HEK293 (cell line): ENCODE measurements around the gene TOMM40.

ENCODE experiments used
- BCL6B ChIP-seq: fragments of 450-650 bp; formaldehyde crosslinking; IDR thresholded peaks from 2 replicates; pipeline ENCODE4 v1.5.1; 2017; ENCODE audit warnings: missing biosample characterization, missing genetic modification characterization
- GLIS1 ChIP-seq: fragments of 450-650 bp; formaldehyde crosslinking; IDR thresholded peaks from 2 replicates; pipeline ENCODE4 v1.5.1; 2016; ENCODE audit warnings: missing biosample characterization, missing genetic modification characterization
- GLIS2 ChIP-seq: fragments of 450-650 bp; formaldehyde crosslinking; IDR thresholded peaks from 2 replicates; pipeline ENCODE4 v1.5.1; 2016; ENCODE audit warnings: missing biosample characterization, missing genetic modification characterization
- KLF10 ChIP-seq: fragments of 450-650 bp; IDR thresholded peaks from 2 replicates; pipeline ENCODE4 v1.5.1; 2018; ENCODE audit warnings: missing biosample characterization, mild to moderate bottlenecking, missing genetic modification characterization
- MZF1 ChIP-seq: fragments of 450-650 bp; formaldehyde crosslinking; IDR thresholded peaks from 2 replicates; pipeline ENCODE4 v1.5.1; 2017; ENCODE audit warnings: missing biosample characterization, missing genetic modification characterization, borderline replicate concordance
- PRDM2 ChIP-seq: fragments of 450-650 bp; formaldehyde crosslinking; IDR thresholded peaks from 2 replicates; pipeline ENCODE4 v1.5.1; 2016; ENCODE audit warnings: missing biosample characterization, missing genetic modification characterization, borderline replicate concordance
- SCRT1 ChIP-seq: fragments of 450-650 bp; formaldehyde crosslinking; IDR thresholded peaks from 2 replicates; pipeline ENCODE4 v1.5.1; 2016; ENCODE audit warnings: missing biosample characterization, missing genetic modification characterization, borderline replicate concordance
- SETDB1 ChIP-seq: IDR thresholded peaks from one replicate; pipeline ENCODE4 v1.6.1; 2017; ENCODE audit warnings: mild to moderate bottlenecking, low read length, moderate library complexity, mixed read lengths; ENCODE audit not compliant: insufficient read length
- TCF7L2 ChIP-seq: IDR thresholded peaks from 2 replicates; pipeline ENCODE4 v1.6.1; 2011; ENCODE audit warnings: low read depth, mild to moderate bottlenecking, inconsistent platforms, low read length, moderate library complexity, borderline replicate concordance
- YY1 ChIP-seq: fragments of 450-650 bp; formaldehyde crosslinking; IDR thresholded peaks from 2 replicates; pipeline ENCODE4 v1.5.1; 2018; ENCODE audit warnings: missing biosample characterization, missing genetic modification characterization
- ZBTB17 ChIP-seq: fragments of 450-650 bp; formaldehyde crosslinking; IDR thresholded peaks from 2 replicates; pipeline ENCODE4 v1.5.1; 2016; ENCODE audit warnings: missing biosample characterization, missing genetic modification characterization
- ZBTB26 ChIP-seq: fragments of 450-650 bp; formaldehyde crosslinking; optimal IDR thresholded peaks from 2 replicates; pipeline ENCODE3; 2016; ENCODE audit warnings: missing biosample characterization, mild to moderate bottlenecking, missing genetic modification characterization
- ZBTB7A ChIP-seq: fragments of 450-650 bp; formaldehyde crosslinking; IDR thresholded peaks from 2 replicates; pipeline ENCODE4 v1.5.1; 2016; ENCODE audit warnings: low read depth, missing biosample characterization, missing genetic modification characterization
- ZNF133 ChIP-seq: fragments of 450-650 bp; formaldehyde crosslinking; IDR thresholded peaks from 2 replicates; pipeline ENCODE4 v1.5.1; 2016; ENCODE audit warnings: missing biosample characterization, missing genetic modification characterization
- ZNF175 ChIP-seq: fragments of 450-650 bp; formaldehyde crosslinking; IDR thresholded peaks from 2 replicates; pipeline ENCODE4 v1.5.1; 2016; ENCODE audit warnings: missing biosample characterization, missing genetic modification characterization
- ZNF19 ChIP-seq: fragments of 450-650 bp; formaldehyde crosslinking; IDR thresholded peaks from 2 replicates; pipeline ENCODE4; 2016; ENCODE audit warnings: missing biosample characterization, missing genetic modification characterization, low read depth
- ZNF274 ChIP-seq, 2 experiments: fragments of 200-500 bp in 1 of 2; fragments of 450-650 bp in 1 of 2; sonication (Bioruptor generic) in 1 of 2; formaldehyde crosslinking in 1 of 2; IDR thresholded peaks; 2 replicates each; pipeline versions ENCODE4 v1.5.1 to v1.6.1; 2014 to 2016; ENCODE audit warnings: borderline replicate concordance in 1 of 2, inconsistent platforms in 1 of 2, low read length in 1 of 2, missing biosample characterization in 1 of 2, missing genetic modification characterization in 1 of 2
- ZNF311 ChIP-seq: fragments of 450-650 bp; formaldehyde crosslinking; IDR thresholded peaks from 2 replicates; pipeline ENCODE4 v1.5.1; 2017; ENCODE audit warnings: missing biosample characterization, missing genetic modification characterization, borderline replicate concordance
- ZNF341 ChIP-seq: fragments of 450-650 bp; formaldehyde crosslinking; IDR thresholded peaks from 2 replicates; pipeline ENCODE4; 2016; ENCODE audit warnings: low read depth, missing biosample characterization, missing genetic modification characterization
- ZNF350 ChIP-seq: fragments of 450-650 bp; formaldehyde crosslinking; IDR thresholded peaks from 2 replicates; pipeline ENCODE4 v1.5.0; 2017; ENCODE audit warnings: missing biosample characterization, mild to moderate bottlenecking, missing genetic modification characterization
- ZNF37A ChIP-seq: fragments of 450-650 bp; IDR thresholded peaks from 2 replicates; pipeline ENCODE4 v1.5.1; 2018; ENCODE audit warnings: missing biosample characterization, missing genetic modification characterization
- ZNF423 ChIP-seq: fragments of 450-650 bp; formaldehyde crosslinking; IDR thresholded peaks from 2 replicates; pipeline ENCODE4 v1.5.1; 2016; ENCODE audit warnings: missing biosample characterization, missing genetic modification characterization
- ZNF510 ChIP-seq: fragments of 450-650 bp; formaldehyde crosslinking; IDR thresholded peaks from 2 replicates; pipeline ENCODE4 v1.5.1; 2018; ENCODE audit warnings: mild to moderate bottlenecking, missing genetic modification characterization, missing biosample characterization; ENCODE audit not compliant: insufficient replicate concordance
- ZNF555 ChIP-seq: fragments of 450-650 bp; formaldehyde crosslinking; conservative IDR thresholded peaks from 2 replicates; pipeline ENCODE4 v1.5.1; 2017; ENCODE audit warnings: missing biosample characterization, mild to moderate bottlenecking, missing genetic modification characterization, inconsistent platforms
- ZNF596 ChIP-seq: fragments of 450-650 bp; IDR thresholded peaks from 2 replicates; pipeline ENCODE4 v1.5.0; 2018; ENCODE audit warnings: missing biosample characterization, mild to moderate bottlenecking, missing genetic modification characterization, moderate library complexity
- ZNF600 ChIP-seq: fragments of 450-650 bp; formaldehyde crosslinking; IDR thresholded peaks from 2 replicates; pipeline ENCODE4 v1.5.1; 2016; ENCODE audit warnings: missing biosample characterization, missing genetic modification characterization
- ZNF610 ChIP-seq: fragments of 450-650 bp; formaldehyde crosslinking; IDR thresholded peaks from 2 replicates; pipeline ENCODE4 v1.5.1; 2016; ENCODE audit warnings: missing biosample characterization, missing genetic modification characterization, borderline replicate concordance
- ZNF670 ChIP-seq: fragments of 450-650 bp; formaldehyde crosslinking; IDR thresholded peaks from 2 replicates; pipeline ENCODE4 v1.5.1; 2016; ENCODE audit warnings: missing biosample characterization, missing genetic modification characterization, low read depth
- ZNF677 ChIP-seq: fragments of 450-650 bp; IDR thresholded peaks from 2 replicates; pipeline ENCODE4 v1.5.0; 2018; ENCODE audit warnings: missing biosample characterization, mild to moderate bottlenecking, missing genetic modification characterization, moderate library complexity
- ZNF701 ChIP-seq: fragments of 450-650 bp; formaldehyde crosslinking; IDR thresholded peaks from 2 replicates; pipeline ENCODE4 v1.5.1; 2016; ENCODE audit warnings: missing biosample characterization, missing genetic modification characterization
- ZNF768 ChIP-seq: fragments of 450-650 bp; formaldehyde crosslinking; IDR thresholded peaks from 2 replicates; pipeline ENCODE4 v1.5.1; 2018; ENCODE audit warnings: missing biosample characterization, mild to moderate bottlenecking, missing genetic modification characterization
- ZNF843 ChIP-seq: fragments of 450-650 bp; formaldehyde crosslinking; IDR thresholded peaks from 2 replicates; pipeline ENCODE4 v1.5.1; 2016; ENCODE audit warnings: missing biosample characterization, missing genetic modification characterization

TOMM40 gene

GRCh38 chr19:44890366-44891015, 563 bp upstream of the TOMM40 start (continued):
- TF ChIP-seq ZNF843 (tag by site-specific recombination) (0 out of 2 replicates have a peak, but pooled peaks have one; percentile 44), ZNF596 (tag by site-specific recombination) (no peak), ZNF677 (tag by site-specific recombination) (no peak), ZNF610 (peak; percentile 82; the same call in 1 of the 2 replicates), SETDB1 (peak; percentile 44), ZNF311 (tag by site-specific recombination) (no peak), ZNF19 (tag by site-specific recombination) (no peak), ZNF175 (tag by site-specific recombination) (no peak), ZBTB17 (tag by site-specific recombination) (peak; percentile 99), TCF7L2 (no peak), KLF10 (tag by site-specific recombination) (peak; percentile 87), ZNF423 (tag by site-specific recombination) (no peak), ZNF555 (tag by site-specific recombination) (no peak), ZBTB26 (no peak), GLIS2 (tag by site-specific recombination) (peak; percentile 48), ZNF768 (tag by site-specific recombination) (no peak), ZNF510 (tag by site-specific recombination) (no peak), ZNF670 (tag by site-specific recombination) (no peak), MZF1 (no peak), GLIS1 (tag by site-specific recombination) (peak; percentile 29), YY1 (tag by site-specific recombination) (no peak; the same call in 1 of the 2 replicates), ZNF133 (tag by site-specific recombination) (no peak), ZNF274 (IDR thresholded peaks at IDR 0.05; ENCODE audit: low read length) (no peak), ZNF274 (tag by site-specific recombination; IDR thresholded peaks at IDR 0.05; ENCODE audit: borderline replicate concordance) (no peak), SCRT1 (no peak), ZNF341 (tag by site-specific recombination) (no peak), ZNF701 (no peak), ZNF37A (tag by site-specific recombination) (no peak), PRDM2 (tag by site-specific recombination) (no peak), ZNF350 (tag by site-specific recombination) (no peak), ZNF600 (tag by site-specific recombination) (no peak), BCL6B (no peak), ZBTB7A (tag by site-specific recombination) (no peak)
